H9 (cell line): ENCODE results near the gene MINDY4. TPM values are rescaled to one million over a fixed set of nuclear protein-coding genes. Genes with fewer than 3 reads are reported as not detected.

Source experiments
- DNase-seq: peaks from one replicate; pipeline ENCODE4 v3.0.0-alpha.2; 2017
- H2AFZ ChIP-seq: one replicate; pipeline ENCODE4 v1.6.1; 2013; ENCODE audit warnings: mild to moderate bottlenecking, low read length, control low read depth, moderate library complexity
- H2AK5ac ChIP-seq: 2 replicates; pipeline ENCODE4 v1.6.1; 2013; ENCODE audit warnings: low read length, control low read depth, mixed read lengths; ENCODE audit not compliant: insufficient read length
- H2BK120ac ChIP-seq: one replicate; pipeline ENCODE4 v1.6.1; 2013; ENCODE audit warnings: low read depth, mild to moderate bottlenecking, low read length, control low read depth, inconsistent platforms; ENCODE audit not compliant: poor library complexity, severe bottlenecking
- H2BK12ac ChIP-seq: 2 replicates; pipeline ENCODE4 v1.6.1; 2013; ENCODE audit warnings: low read length, control low read depth, mixed read lengths, low read depth; ENCODE audit not compliant: insufficient read length
- H2BK15ac ChIP-seq: 2 replicates; pipeline ENCODE4 v1.6.1; 2013; ENCODE audit warnings: low read depth, low read length, control low read depth
- H2BK20ac ChIP-seq: one replicate; pipeline ENCODE4 v1.6.1; 2013; ENCODE audit warnings: low read depth, mild to moderate bottlenecking, low read length, control low read depth, inconsistent platforms; ENCODE audit not compliant: poor library complexity, severe bottlenecking
- H2BK5ac ChIP-seq: 2 replicates; pipeline ENCODE4 v1.6.1; 2013; ENCODE audit warnings: low read length, control low read depth, mixed read lengths; ENCODE audit not compliant: insufficient read length
- H3K14ac ChIP-seq: 2 replicates; pipeline ENCODE4 v1.6.1; 2013; ENCODE audit warnings: low read length, control low read depth; ENCODE audit not compliant: insufficient read depth
- H3K18ac ChIP-seq: 2 replicates; pipeline ENCODE4 v1.6.1; 2013; ENCODE audit warnings: low read depth, mild to moderate bottlenecking, mixed read lengths, low read length, control low read depth; ENCODE audit not compliant: insufficient read length
- H3K23ac ChIP-seq: 2 replicates; pipeline ENCODE4 v1.6.1; 2013; ENCODE audit warnings: low read length, control low read depth, mixed read lengths, low read depth; ENCODE audit not compliant: insufficient read length
- H3K23me2 ChIP-seq: 2 replicates; pipeline ENCODE4 v1.6.1; 2013; ENCODE audit warnings: low read depth, mild to moderate bottlenecking, mixed read lengths, low read length, control low read depth; ENCODE audit not compliant: insufficient read length, poor library complexity, severe bottlenecking
- H3K27ac ChIP-seq: 2 replicates; pipeline ENCODE4 v1.5.1; 2013; ENCODE audit warnings: low read length, control low read depth, mixed read lengths, low read depth; ENCODE audit not compliant: insufficient read length
- H3K27me3 ChIP-seq: 2 replicates; pipeline ENCODE4 v1.6.1; 2013; ENCODE audit warnings: low read length, control low read depth, inconsistent platforms; ENCODE audit not compliant: insufficient read depth
- H3K4ac ChIP-seq: 2 replicates; pipeline ENCODE4 v1.6.1; 2013; ENCODE audit warnings: low read depth, mild to moderate bottlenecking, control low read depth, inconsistent platforms, low read length, moderate library complexity
- H3K4me1 ChIP-seq: 2 replicates; pipeline ENCODE4 v1.6.1; 2013; ENCODE audit warnings: low read length, control low read depth, inconsistent platforms; ENCODE audit not compliant: insufficient read depth
- H3K4me2 ChIP-seq: 2 replicates; pipeline ENCODE4 v1.6.1; 2013; ENCODE audit warnings: low read length, control low read depth, mixed read lengths; ENCODE audit not compliant: insufficient read length, insufficient read depth
- H3K56ac ChIP-seq: 2 replicates; pipeline ENCODE4 v1.6.1; 2013; ENCODE audit warnings: low read depth, mild to moderate bottlenecking, mixed read lengths, low read length, control low read depth; ENCODE audit not compliant: insufficient read length
- H3K79me1 ChIP-seq: 2 replicates; pipeline ENCODE4 v1.6.1; 2013; ENCODE audit warnings: low read depth, mild to moderate bottlenecking, moderate library complexity, low read length, control low read depth, inconsistent platforms; ENCODE audit not compliant: insufficient read depth, poor library complexity, severe bottlenecking
- H3K79me2 ChIP-seq: 2 replicates; pipeline ENCODE4 v1.6.1; 2013; ENCODE audit warnings: low read length, control low read depth, inconsistent platforms; ENCODE audit not compliant: insufficient read depth
- H3K9ac ChIP-seq: 2 replicates; pipeline ENCODE4 v1.6.1; 2013; ENCODE audit warnings: low read length, control low read depth, mixed read lengths; ENCODE audit not compliant: insufficient read length; ENCODE audit errors: extremely low read depth
- H3K9me3 ChIP-seq: one replicate; pipeline ENCODE4 v1.6.1; 2013; ENCODE audit warnings: low read depth, low read length, inconsistent platforms; ENCODE audit not compliant: control insufficient read depth
- H3T11ph ChIP-seq: one replicate; pipeline ENCODE4 v1.6.1; 2013; ENCODE audit warnings: mild to moderate bottlenecking, low read length, control low read depth, inconsistent platforms
- H4K20me1 ChIP-seq: one replicate; pipeline ENCODE4 v1.6.1; 2013; ENCODE audit not compliant: control insufficient read depth, insufficient read length, insufficient read depth
- H4K5ac ChIP-seq: 2 replicates; pipeline ENCODE4 v1.6.1; 2013; ENCODE audit warnings: low read depth, mild to moderate bottlenecking, mixed read lengths, low read length, control low read depth; ENCODE audit not compliant: insufficient read length
- H4K8ac ChIP-seq: replicated peaks from 2 replicates; pipeline ENCODE4 v1.6.1; 2013; ENCODE audit warnings: low read length, control low read depth, mixed read lengths, low read depth; ENCODE audit not compliant: insufficient read length
- H4K91ac ChIP-seq: 2 replicates; pipeline ENCODE4 v1.6.1; 2013; ENCODE audit warnings: low read depth, mild to moderate bottlenecking, moderate library complexity, mixed read lengths, low read length, control low read depth; ENCODE audit not compliant: insufficient read length
- H3K27ac Mint-ChIP-seq, 3 experiments: 2 replicates in 2 of 3; 3 replicates in 1 of 3; pipeline ENCODE4 v1.8.0; 2020 to 2021; ENCODE audit warnings: mixed read lengths in 3 of 3, mild to moderate bottlenecking in 1 of 3, moderate library complexity in 1 of 3
- H3K27me3 Mint-ChIP-seq: 2 replicates; pipeline ENCODE4 v1.8.0; 2021; ENCODE audit warnings: low read depth, mild to moderate bottlenecking, moderate library complexity, mixed read lengths
- H3K36me3 Mint-ChIP-seq, 3 experiments: 2 replicates in 2 of 3; 3 replicates in 1 of 3; pipeline ENCODE4 v1.8.0; 2020 to 2021; ENCODE audit warnings: low read depth in 3 of 3, mixed read lengths in 3 of 3; ENCODE audit not compliant: insufficient read depth in 1 of 3
- H3K4me1 Mint-ChIP-seq, 2 experiments: 2 replicates each; pipeline ENCODE4 v1.8.0; 2020; ENCODE audit warnings: mixed read lengths in 2 of 2
- H3K4me3 Mint-ChIP-seq, 2 experiments: 2 replicates in 1 of 2; 3 replicates in 1 of 2; pipeline ENCODE4 v1.8.0; 2020 to 2021; ENCODE audit warnings: mild to moderate bottlenecking in 2 of 2, mixed read lengths in 2 of 2, moderate library complexity in 1 of 2
- H3K9me3 Mint-ChIP-seq, 2 experiments: 2 replicates in 1 of 2; 3 replicates in 1 of 2; pipeline ENCODE4 v1.8.0; 2020; ENCODE audit warnings: mild to moderate bottlenecking in 2 of 2, mixed read lengths in 2 of 2, moderate library complexity in 1 of 2
- CTCF ChIP-seq: fragments of 200-600 bp; sonication (generic); conservative IDR thresholded peaks from 3 replicates; pipeline ENCODE4 v1.8.0; 2021; ENCODE audit warnings: antibody characterized with exemption, mild to moderate bottlenecking
- WGBS: extraction: QIAGEN DNeasy Blood & Tissue Kit; methylation state at CpG from one replicate; pipeline ENCODE4 v1.1.7; 2013; ENCODE audit warnings: missing lambda C conversion rate, low lambda C conversion rate, mixed read lengths; ENCODE audit not compliant: insufficient read length; ENCODE audit errors: extremely low coverage; 5-methylcytosine and 5-hydroxymethylcytosine counted together
- total RNA-seq: library from RNA; stranded (reverse); gene quantifications from 2 replicates; pipeline ENCODE4 v1.2.1, GENCODE V29; 2021

The MINDY4 gene
- total RNA-seq, 1 experiment from 2014 or later = 3.1 TPM

DNA sequence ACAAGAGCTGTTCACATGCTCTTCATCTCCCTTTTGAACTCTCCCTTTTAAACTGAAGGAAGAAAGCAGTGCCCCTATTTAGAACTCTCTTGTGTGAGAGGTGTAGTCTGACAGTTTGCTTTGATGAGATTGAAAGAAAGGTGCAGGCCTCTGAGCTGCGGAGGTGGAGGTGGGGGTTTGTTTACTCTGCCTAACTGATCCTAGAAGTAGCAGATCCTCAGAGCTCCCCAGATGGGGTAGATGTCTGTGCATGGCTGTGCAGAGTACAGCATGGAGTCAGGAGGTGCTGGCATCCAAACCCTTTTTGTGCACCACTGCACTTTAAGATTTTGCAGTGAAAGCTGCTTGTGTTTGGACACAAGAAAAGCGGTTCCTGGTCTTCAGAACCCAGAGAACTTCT lies 58.3 kb downstream of the MINDY4 start:
- H3K4ac ChIP-seq = no peak overlapping the region
- no peak overlapping the region for H2AK5ac ChIP-seq
- H4K5ac ChIP-seq = no peak overlapping the region
- no peak overlapping the region for H4K8ac ChIP-seq
- no peaks in the 10 kb centered on the region for H3K9me3 ChIP-seq
- H3K4me2 ChIP-seq = no peak overlapping the region
- peaks cover 17 to 23% (median 21%) of the 10 kb centered on the region in 3 experiments for H3K36me3 Mint-ChIP-seq
- no peaks in the 10 kb centered on the region for H4K20me1 ChIP-seq
- H3K27me3 Mint-ChIP-seq = peaks cover 3% of the 10 kb centered on the region; the same call in 1 of the 2 replicates
- H2BK20ac ChIP-seq = no peak overlapping the region
- no peaks in the 10 kb centered on the region for H3K23me2 ChIP-seq
- H3K79me1 ChIP-seq = no peaks in the 10 kb centered on the region
- H3K56ac ChIP-seq = no peak overlapping the region
- H3K27ac ChIP-seq = no peak overlapping the region
- no peak overlapping the region for H3T11ph ChIP-seq
- H2BK5ac ChIP-seq = no peak overlapping the region
- WGBS = no CpG with 5 or more reads among the region's 2 CpGs
- no peak overlapping the region for H2BK120ac ChIP-seq
- H3K27ac Mint-ChIP-seq = no peak overlapping the region
- H3K23ac ChIP-seq = no peak overlapping the region
- H2BK15ac ChIP-seq = no peak overlapping the region
- H3K14ac ChIP-seq = no peak overlapping the region
- no peaks in the 10 kb centered on the region for H3K27me3 ChIP-seq
- H3K4me1 Mint-ChIP-seq = peaks cover 9 to 10% of the 10 kb centered on the region in 2 experiments
- DNase-seq = peak; percentile 2
- H4K91ac ChIP-seq = no peak overlapping the region
- no peak overlapping the region for H2BK12ac ChIP-seq
- TF ChIP-seq CTCF = no peak
- no peak overlapping the region for H2AFZ ChIP-seq
- H3K79me2 ChIP-seq = no peaks in the 10 kb centered on the region
- H3K4me3 Mint-ChIP-seq = no peak overlapping the region
- peaks cover 21 to 27% of the 10 kb centered on the region in 2 experiments for H3K9me3 Mint-ChIP-seq
- H3K9ac ChIP-seq = no peak overlapping the region
- no peak overlapping the region for H3K18ac ChIP-seq
- H3K4me1 ChIP-seq = peaks cover 2% of the 10 kb centered on the region; the same call in 1 of the 2 replicates
